Activated gamma-delta T cell (primary cell): ENCODE results near the gene HCRTR2.
"Not testable (repeated sequence)": the region's sequence is repeated elsewhere in the genome, so short reads cannot be mapped to it uniquely, and the experiment has no call there.

ENCODE experiments used
- DNase-seq: peaks from one replicate; lab custom pipeline; 2025; lab: John Stamatoyannopoulos, UW
- total RNA-seq, 2 donors: gene quantifications; one replicate each; lab custom pipeline; 2026; lab: John Stamatoyannopoulos, UW

The HCRTR2 gene
- 0 reads per million in 2 donors for total RNA-seq

- DNase-seq: no peak
Measured at GRCh38 chr6:55174211-55175026, at the start of gene HCRTR2. TSS of gene HCRTR2 (plus strand) at chr6:55174515. CDS start at chr6:55174588, 73 bp downstream.

GRCh38 chr6:55130806-55131324, 43.5 kb upstream of the HCRTR2 start:
- no peak for DNase-seq

- DNase-seq: no peak
Measured at GRCh38 chr6:55131616-55132015, 42.7 kb upstream of the HCRTR2 start.

- DNase-seq: no peak
Measured at GRCh38 chr6:55136916-55137315, 37.4 kb upstream of the HCRTR2 start.

- no peak for DNase-seq
Measured at GRCh38 chr6:55137929-55138693, 36.2 kb upstream of the HCRTR2 start.

- no peak for DNase-seq
Measured at GRCh38 chr6:55141611-55142010, 32.7 kb upstream of the HCRTR2 start.

- DNase-seq: no peak
Measured at GRCh38 chr6:55142610-55143009, 31.7 kb upstream of the HCRTR2 start.

- DNase-seq: no peak
Measured at GRCh38 chr6:55153284-55153683, 21.0 kb upstream of the HCRTR2 start.

GRCh38 chr6:55158784-55159183, 15.5 kb upstream of the HCRTR2 start:
- not testable (repeated sequence) for DNase-seq

GRCh38 chr6:55167860-55168259, 6.5 kb upstream of the HCRTR2 start:
- DNase-seq: no peak

GRCh38 chr6:55175078-55176049, 1.0 kb downstream of the HCRTR2 start:
- DNase-seq: no peak

GRCh38 chr6:55176958-55177357, 2.6 kb downstream of the HCRTR2 start:
- DNase-seq: no peak

GRCh38 chr6:55180258-55180657, 5.9 kb downstream of the HCRTR2 start:
- DNase-seq: no peak

GRCh38 chr6:55182016-55182650, 7.8 kb downstream of the HCRTR2 start:
- DNase-seq: no peak

GRCh38 chr6:55184782-55185530, 10.6 kb downstream of the HCRTR2 start:
- no peak for DNase-seq

- DNase-seq: no peak
Measured at GRCh38 chr6:55198715-55199114, 24.4 kb downstream of the HCRTR2 start.

- no peak for DNase-seq
Measured at GRCh38 chr6:55199239-55199638, 24.9 kb downstream of the HCRTR2 start.

- DNase-seq: no peak
Measured at GRCh38 chr6:55208478-55209458, 34.5 kb downstream of the HCRTR2 start.

- DNase-seq: no peak
Measured at GRCh38 chr6:55210952-55211351, 36.6 kb downstream of the HCRTR2 start.
